Measurements from ENCODE around the gene RAP1GAP.
A peak's percentile ranks its signal among the peaks of the same experiment; 100 is the strongest.
"Not testable (repeated sequence)": the region's sequence is repeated elsewhere in the genome, so short reads cannot be mapped to it uniquely, and the experiment has no call there.

Gene RAP1GAP

GRCh38 chr1:21641967-21642739 is 27.0 kb downstream of the RAP1GAP start:
- no peak for DNase-seq

- no peak for DNase-seq
Observed at GRCh38 chr1:21641537-21641936, 27.6 kb downstream of the RAP1GAP start.

GRCh38 chr1:21641076-21641475 is 28.1 kb downstream of the RAP1GAP start:
- DNase-seq, result no peak

GRCh38 chr1:21640653-21641052 is 28.5 kb downstream of the RAP1GAP start:
- no peak for DNase-seq

- no peak for DNase-seq
Observed at GRCh38 chr1:21639594-21640041, 29.5 kb downstream of the RAP1GAP start.

GRCh38 chr1:21638531-21639341 is 30.4 kb downstream of the RAP1GAP start:
- DNase-seq, result peak; percentile 41

- DNase-seq, result no peak
Observed at GRCh38 chr1:21637514-21637913, 31.6 kb downstream of the RAP1GAP start.

- DNase-seq, result no peak
Observed at GRCh38 chr1:21636029-21636428, 33.1 kb downstream of the RAP1GAP start.

- DNase-seq, result no peak
Observed at GRCh38 chr1:21634806-21635535, 34.2 kb downstream of the RAP1GAP start.

GRCh38 chr1:21633992-21634805 is 35.0 kb downstream of the RAP1GAP start:
- DNase-seq, result no peak

GRCh38 chr1:21633141-21633755 is 35.9 kb downstream of the RAP1GAP start:
- DNase-seq, result no peak

GRCh38 chr1:21631944-21632887 is 36.9 kb downstream of the RAP1GAP start:
- DNase-seq, result no peak

- not testable (repeated sequence) for DNase-seq
Observed at GRCh38 chr1:21631590-21631943, 37.6 kb downstream of the RAP1GAP start.

GRCh38 chr1:21630571-21631343 is 38.4 kb downstream of the RAP1GAP start:
- peak; percentile 17 for DNase-seq

- no peak for DNase-seq
Observed at GRCh38 chr1:21629971-21630370, 39.2 kb downstream of the RAP1GAP start.

GRCh38 chr1:21628798-21629393 is 40.3 kb downstream of the RAP1GAP start:
- DNase-seq, result no peak

GRCh38 chr1:21626921-21627339 is 42.2 kb downstream of the RAP1GAP start:
- peak; percentile 33 for DNase-seq

GRCh38 chr1:21625390-21626190 is 43.6 kb downstream of the RAP1GAP start:
- DNase-seq, result no peak
